Peyer's patch (tissue), 4 donors: ENCODE measurements around the gene ARHGAP20.

Source experiments
- CTCF ChIP-seq, 6 experiments: fragments of 450-650 bp in 4 of 6; fragments of 200-600 bp in 2 of 6; sonication (generic) in 1 of 6; IDR thresholded peaks; one replicate each; pipeline ENCODE4 v1.5.1; 2017 to 2019; ENCODE audit warnings: antibody characterized with exemption in 6 of 6, mild to moderate bottlenecking in 3 of 6, moderate library complexity in 1 of 6
- POLR2A ChIP-seq, 2 donors: fragments of 450-650 bp; IDR thresholded peaks; one replicate each; pipeline ENCODE4 v1.5.1; 2017; ENCODE audit warnings: antibody characterized with exemption in 2 of 2, mild to moderate bottlenecking in 2 of 2, moderate library complexity in 2 of 2

GRCh38 chr11:110606415-110606814, 105.8 kb downstream of the ARHGAP20 start:
- TF ChIP-seq CTCF (IDR thresholded peaks at IDR 0.05) = no peak
- TF ChIP-seq POLR2A (IDR thresholded peaks at IDR 0.05) = no peak
